ENCODE measurements around the gene ADAMTS10.

The ADAMTS10 gene

DNA sequence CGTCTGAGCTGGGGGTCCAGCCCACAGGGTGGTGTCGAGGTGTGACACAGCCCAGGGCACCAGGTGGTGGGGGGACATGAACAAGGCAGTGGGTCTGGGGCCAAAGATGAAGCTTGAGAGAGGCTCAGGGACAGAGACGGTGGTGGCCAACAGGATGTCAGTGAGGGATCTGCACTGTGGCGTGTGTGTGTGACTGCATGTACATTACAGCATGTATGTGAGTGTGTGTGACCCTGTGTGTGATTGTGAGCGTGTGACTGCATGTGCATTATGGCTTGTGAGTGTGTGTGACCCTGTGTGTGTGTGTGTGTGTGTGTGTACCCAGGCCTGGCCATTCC lies 1.6 kb downstream of the ADAMTS10 start:
- TF ChIP-seq, protein P1, sequence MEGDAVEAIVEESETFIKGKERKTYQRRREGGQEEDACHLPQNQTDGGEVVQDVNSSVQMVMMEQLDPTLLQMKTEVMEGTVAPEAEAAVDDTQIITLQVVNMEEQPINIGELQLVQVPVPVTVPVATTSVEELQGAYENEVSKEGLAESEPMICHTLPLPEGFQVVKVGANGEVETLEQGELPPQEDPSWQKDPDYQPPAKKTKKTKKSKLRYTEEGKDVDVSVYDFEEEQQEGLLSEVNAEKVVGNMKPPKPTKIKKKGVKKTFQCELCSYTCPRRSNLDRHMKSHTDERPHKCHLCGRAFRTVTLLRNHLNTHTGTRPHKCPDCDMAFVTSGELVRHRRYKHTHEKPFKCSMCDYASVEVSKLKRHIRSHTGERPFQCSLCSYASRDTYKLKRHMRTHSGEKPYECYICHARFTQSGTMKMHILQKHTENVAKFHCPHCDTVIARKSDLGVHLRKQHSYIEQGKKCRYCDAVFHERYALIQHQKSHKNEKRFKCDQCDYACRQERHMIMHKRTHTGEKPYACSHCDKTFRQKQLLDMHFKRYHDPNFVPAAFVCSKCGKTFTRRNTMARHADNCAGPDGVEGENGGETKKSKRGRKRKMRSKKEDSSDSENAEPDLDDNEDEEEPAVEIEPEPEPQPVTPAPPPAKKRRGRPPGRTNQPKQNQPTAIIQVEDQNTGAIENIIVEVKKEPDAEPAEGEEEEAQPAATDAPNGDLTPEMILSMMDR (IDR thresholded peaks at IDR 0.05; ENCODE audit: control insufficient read depth, extremely low read depth, insufficient read depth) = no peak
- H3K4me3 ChIP-seq (ENCODE audit: low read depth, low read length) = no peak overlapping the region

DNA sequence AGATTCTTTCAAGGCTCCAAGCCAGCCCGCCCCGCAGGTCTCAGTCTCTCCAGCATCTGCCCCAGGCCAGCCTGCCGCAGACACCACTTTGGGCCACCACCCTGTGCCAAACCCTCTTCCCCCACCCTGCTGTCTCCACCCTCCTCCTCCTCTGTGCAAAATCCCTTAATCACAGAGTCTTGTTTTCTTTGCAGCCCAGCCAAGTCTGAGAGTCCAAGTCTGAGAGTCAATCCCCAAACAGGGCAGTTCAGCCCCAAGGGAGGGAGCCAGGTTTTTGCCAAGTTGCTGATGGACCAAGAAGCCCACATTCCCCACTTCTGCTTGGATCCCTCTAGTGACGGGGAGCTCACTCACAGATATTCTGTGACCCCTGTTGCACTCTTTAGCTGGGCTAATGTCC lies 3.1 kb downstream of the ADAMTS10 start:
- TF ChIP-seq, protein P1 (IDR thresholded peaks at IDR 0.05; ENCODE audit: control insufficient read depth, extremely low read depth, insufficient read depth) = no peak
- no peak overlapping the region for H3K4me3 ChIP-seq (ENCODE audit: low read depth, low read length)
- no peak for DNase-seq (ENCODE audit: low read depth)

More for the DNA sequence above, 1.6 kb downstream of the ADAMTS10 start:
- no peak for DNase-seq (ENCODE audit: low read depth)

DNA sequence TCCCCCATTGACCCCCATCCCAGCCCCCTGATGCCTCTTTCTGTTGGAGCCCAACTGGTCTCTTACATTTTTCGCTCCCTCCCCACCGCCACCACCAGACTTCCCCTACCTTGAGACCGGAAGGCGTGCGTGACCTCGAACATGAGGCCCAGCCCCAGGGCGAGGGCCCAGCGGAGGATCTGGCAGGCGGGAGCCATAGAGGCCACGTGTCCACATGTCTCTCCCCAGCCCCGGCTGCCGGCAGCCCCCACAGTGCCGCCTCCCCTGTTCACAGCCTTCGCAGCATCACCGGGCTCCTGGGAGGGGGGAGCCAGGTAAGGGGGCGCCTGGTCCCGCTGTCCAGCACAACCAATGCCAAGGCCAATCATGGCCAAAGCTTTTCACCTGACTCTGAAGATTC lies 5.0 kb downstream of the ADAMTS10 start:
- no peak for DNase-seq (ENCODE audit: low read depth)
- H3K4me3 ChIP-seq (ENCODE audit: low read depth, low read length) = no peak overlapping the region
- TF ChIP-seq, protein P1 (IDR thresholded peaks at IDR 0.05; ENCODE audit: control insufficient read depth, extremely low read depth, insufficient read depth) = no peak

DNA sequence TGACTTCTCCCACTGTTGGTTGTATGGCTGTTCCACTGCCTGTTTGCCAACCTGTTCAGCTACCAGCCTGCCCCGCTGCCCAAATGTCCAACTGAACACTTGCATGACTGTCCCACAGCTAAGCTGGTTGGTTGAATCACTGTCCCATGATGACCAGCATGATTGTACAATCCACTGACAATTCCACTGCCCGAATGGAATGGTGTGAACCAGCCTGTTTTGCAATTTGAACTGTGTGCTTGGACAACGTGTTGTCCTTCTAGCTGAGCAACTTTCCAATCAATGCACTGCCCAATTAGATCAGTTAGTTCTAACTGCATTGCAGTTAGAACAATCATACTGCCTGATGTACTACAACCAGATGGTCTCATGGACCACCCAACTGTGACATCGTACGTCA lies 8.7 kb downstream of the ADAMTS10 start:
- no peak for DNase-seq (ENCODE audit: low read depth)
- no peak overlapping the region for H3K4me3 ChIP-seq (ENCODE audit: low read depth, low read length)
- TF ChIP-seq, protein P1 (IDR thresholded peaks at IDR 0.05; ENCODE audit: control insufficient read depth, extremely low read depth, insufficient read depth) = no peak

DNA sequence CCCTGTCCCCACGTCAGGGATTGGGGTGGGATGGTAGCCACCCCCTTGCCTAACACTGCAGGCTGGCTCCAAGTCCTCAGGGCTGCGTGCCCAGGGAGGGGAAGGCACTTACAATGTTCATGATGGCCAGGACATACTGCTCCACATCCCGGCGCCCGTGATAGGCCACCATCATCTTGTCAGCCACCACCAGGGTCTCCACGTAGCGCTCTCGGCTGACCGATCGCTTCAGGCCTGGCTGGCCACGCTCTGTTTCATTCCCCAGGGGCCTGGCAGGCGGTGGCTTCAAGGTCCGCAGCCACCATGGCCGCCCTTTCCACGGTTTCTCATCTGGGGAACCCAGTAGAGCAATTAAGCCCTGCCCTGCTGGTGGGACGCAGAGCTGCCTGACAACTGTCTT lies 9.7 kb downstream of the ADAMTS10 start:
- TF ChIP-seq, protein P1 (IDR thresholded peaks at IDR 0.05; ENCODE audit: control insufficient read depth, extremely low read depth, insufficient read depth) = no peak
- no peak for DNase-seq (ENCODE audit: low read depth)
- H3K4me3 ChIP-seq (ENCODE audit: low read depth, low read length) = no peak overlapping the region

DNA sequence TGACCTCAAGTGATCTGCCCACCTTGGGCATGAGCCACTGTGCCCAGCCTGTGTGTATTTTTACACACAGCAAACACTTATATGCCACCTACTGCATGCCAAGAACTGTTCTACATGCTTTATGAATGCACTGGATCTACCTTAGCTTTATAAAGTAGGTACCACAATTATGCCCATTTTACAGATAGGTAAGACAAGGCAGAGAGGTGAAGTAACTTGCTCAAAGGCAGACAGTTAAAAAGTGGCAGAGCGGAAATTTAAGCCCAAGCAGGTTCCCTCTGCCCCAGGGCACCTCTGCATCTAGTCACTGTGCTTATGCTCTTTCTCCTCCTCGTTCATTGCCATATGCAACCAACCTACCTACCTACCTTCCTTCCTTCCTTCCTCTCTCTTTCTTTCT lies 10.5 kb downstream of the ADAMTS10 start:
- DNase-seq (ENCODE audit: low read depth) = no peak
- no peak overlapping the region for H3K4me3 ChIP-seq (ENCODE audit: low read depth, low read length)
- TF ChIP-seq, protein P1 (IDR thresholded peaks at IDR 0.05; ENCODE audit: control insufficient read depth, extremely low read depth, insufficient read depth) = no peak

DNA sequence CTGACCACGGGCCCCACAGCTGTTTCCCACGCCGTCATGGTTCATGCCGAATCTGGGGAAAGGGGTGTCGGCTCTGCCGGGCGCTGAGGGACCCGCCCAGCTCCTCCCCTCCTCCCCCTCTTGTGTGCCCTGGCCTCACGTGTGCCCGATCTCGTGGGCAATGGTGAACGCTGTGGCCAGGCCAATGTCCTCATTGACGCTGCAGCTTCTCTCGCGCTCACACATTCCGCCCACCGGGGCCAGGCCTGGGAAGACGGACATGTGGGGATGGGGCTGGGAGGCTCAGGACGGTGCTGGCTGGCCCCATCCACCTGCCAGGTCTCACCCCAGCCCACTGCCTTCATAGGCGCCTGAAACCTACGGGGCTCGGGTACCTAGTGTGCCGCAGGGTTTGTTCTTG lies 14.3 kb downstream of the ADAMTS10 start:
- no peak for DNase-seq (ENCODE audit: low read depth)
- TF ChIP-seq, protein P1 (IDR thresholded peaks at IDR 0.05; ENCODE audit: control insufficient read depth, extremely low read depth, insufficient read depth) = no peak
- H3K4me3 ChIP-seq (ENCODE audit: low read depth, low read length) = no peak overlapping the region

All from LNCaP clone FGC (cell line).